Loucy (cell line): ENCODE data around the gene PELI2.

Experiments used
- H2AFZ ChIP-seq: fragments of 200-600 bp; sonication (generic); 2 replicates; pipeline ENCODE4 v1.6.0; 2016; ENCODE audit warnings: antibody characterized with exemption, mild to moderate bottlenecking, low read length, moderate library complexity
- H3F3A ChIP-seq: fragments of 200-600 bp; 2 replicates; pipeline ENCODE4 v1.6.0; 2016; ENCODE audit warnings: antibody characterized with exemption, low read depth, mild to moderate bottlenecking
- H3K27me3 ChIP-seq: fragments of 200-600 bp; sonication (generic); 2 replicates; pipeline ENCODE4 v1.6.1; 2014; ENCODE audit warnings: low read length, mild to moderate bottlenecking; ENCODE audit not compliant: insufficient read depth, poor library complexity, severe bottlenecking
- H3K36me3 ChIP-seq: fragments of 200-600 bp; sonication (generic); 2 replicates; pipeline ENCODE4 v1.6.1; 2016; ENCODE audit warnings: low read length; ENCODE audit not compliant: insufficient read depth
- H3K4me1 ChIP-seq: fragments of 200-600 bp; sonication (generic); 2 replicates; pipeline ENCODE4 v1.5.1; 2014; ENCODE audit warnings: low read length, mild to moderate bottlenecking; ENCODE audit not compliant: insufficient read depth, poor library complexity, severe bottlenecking
- H3K4me2 ChIP-seq: fragments of 200-600 bp; sonication (generic); 2 replicates; pipeline ENCODE4 v1.6.0; 2014; ENCODE audit warnings: antibody characterized with exemption, low read length, low read depth, mild to moderate bottlenecking; ENCODE audit not compliant: poor library complexity, severe bottlenecking
- H3K4me3 ChIP-seq: fragments of 200-600 bp; sonication (generic); 2 replicates; pipeline ENCODE4 v1.5.1; 2014; ENCODE audit warnings: low read length, mild to moderate bottlenecking, mixed read lengths; ENCODE audit not compliant: poor library complexity, severe bottlenecking
- H3K79me2 ChIP-seq: fragments of 200-600 bp; sonication (generic); 2 replicates; pipeline ENCODE4 v1.6.1; 2014; ENCODE audit warnings: low read length; ENCODE audit not compliant: insufficient read depth
- H3K9ac ChIP-seq: fragments of 200-600 bp; sonication (generic); 2 replicates; pipeline ENCODE4 v1.6.0; 2014; ENCODE audit warnings: mild to moderate bottlenecking, low read depth, low read length, moderate library complexity; ENCODE audit not compliant: poor library complexity, severe bottlenecking
- H3K9me2 ChIP-seq: fragments of 200-600 bp; sonication (generic); replicated peaks from 2 replicates; pipeline ENCODE4 v1.6.1; 2016; ENCODE audit warnings: low read depth, low read length, mixed read lengths
- H3K9me3 ChIP-seq: fragments of 200-600 bp; sonication (generic); 2 replicates; pipeline ENCODE4 v1.6.1; 2014; ENCODE audit warnings: mild to moderate bottlenecking, antibody characterized with exemption, low read length, low read depth; ENCODE audit not compliant: insufficient read depth
- H4K20me1 ChIP-seq: fragments of 200-600 bp; sonication (generic); 2 replicates; pipeline ENCODE4 v1.6.0; 2014; ENCODE audit warnings: antibody characterized with exemption, low read length, mild to moderate bottlenecking; ENCODE audit not compliant: insufficient read depth, poor library complexity, severe bottlenecking
- CTCF ChIP-seq: fragments of 200-600 bp; sonication (generic); conservative IDR thresholded peaks from 2 replicates; pipeline ENCODE4 v1.5.1; 2014; ENCODE audit warnings: mild to moderate bottlenecking, antibody characterized with exemption, low read length
- EZH2phosphoT487 ChIP-seq: fragments of 200-600 bp; IDR thresholded peaks from 2 replicates; pipeline ENCODE4 v1.6.1; 2018; ENCODE audit warnings: antibody characterized with exemption, mild to moderate bottlenecking, moderate library complexity, borderline replicate concordance

Gene PELI2

GRCh38 chr14:56172074-56172473 is 53.9 kb downstream of the PELI2 start:
- Histone ChIP-seq H4K20me1 (peaks cover 97% of the 10 kb centered on the region), H3K9me2 (no peaks in the 10 kb centered on the region), H3K79me2 (peaks cover 98% of the 10 kb centered on the region), H3K4me1 (peaks cover 98% of the 10 kb centered on the region), H3F3A (peaks cover 6% of the 10 kb centered on the region), H3K9me3 (no peaks in the 10 kb centered on the region), H2AFZ (no peak overlapping the region), H3K4me3 (peak overlapping the region; percentile 69), H3K4me2 (peak overlapping the region; percentile 96), H3K36me3 (peaks cover 41% of the 10 kb centered on the region; the same call in 1 of the 2 replicates), H3K27me3 (no peaks in the 10 kb centered on the region), H3K9ac (peak overlapping the region; percentile 69)
- TF ChIP-seq EZH2phosphoT487 (no peak), CTCF (no peak)

GRCh38 chr14:56172571-56172971 is 54.4 kb downstream of the PELI2 start:
- Histone ChIP-seq H2AFZ (no peak overlapping the region), H3K79me2 (peaks cover 98% of the 10 kb centered on the region), H3K27me3 (no peaks in the 10 kb centered on the region), H3K4me3 (peak overlapping the region; percentile 69), H3K9me2 (no peaks in the 10 kb centered on the region), H3K4me2 (peak overlapping the region; percentile 96), H3K36me3 (peaks cover 43% of the 10 kb centered on the region; the same call in 1 of the 2 replicates), H3K4me1 (peaks cover 96% of the 10 kb centered on the region), H4K20me1 (peaks cover 97% of the 10 kb centered on the region), H3K9ac (peak overlapping the region; percentile 69), H3F3A (peaks cover 6% of the 10 kb centered on the region), H3K9me3 (no peaks in the 10 kb centered on the region)
- TF ChIP-seq CTCF (no peak), EZH2phosphoT487 (no peak)

- no peaks in the 10 kb centered on the region for H3K9me2 ChIP-seq
- peaks cover 6% of the 10 kb centered on the region for H3F3A ChIP-seq
- peaks cover 97% of the 10 kb centered on the region for H4K20me1 ChIP-seq
- TF ChIP-seq EZH2phosphoT487 (no peak), CTCF (0 out of 2 replicates have a peak, but pooled peaks have one; percentile 10)
- H3K4me1 ChIP-seq: peaks cover 88% of the 10 kb centered on the region
- H2AFZ ChIP-seq: no peak overlapping the region
- H3K79me2 ChIP-seq: peaks cover 98% of the 10 kb centered on the region
- H3K4me3 ChIP-seq: peak overlapping the region; percentile 69
- no peaks in the 10 kb centered on the region for H3K27me3 ChIP-seq
- no peaks in the 10 kb centered on the region for H3K9me3 ChIP-seq
- peak overlapping the region; percentile 96 for H3K4me2 ChIP-seq
- H3K9ac ChIP-seq: peak overlapping the region; percentile 69
- peaks cover 49% of the 10 kb centered on the region; the same call in 1 of the 2 replicates for H3K36me3 ChIP-seq
Observed at GRCh38 chr14:56173365-56173922, 55.2 kb downstream of the PELI2 start.
